Breast epithelium (tissue), 4 donors: ENCODE data around the gene HGS. TPM values are rescaled to one million over a fixed set of nuclear protein-coding genes. Genes with fewer than 3 reads are reported as not detected.

Source experiments
- DNase-seq, 2 donors: peaks; one replicate each; pipeline ENCODE4 v3.0.0-alpha.2; 2019; ENCODE audit warnings: low spot score in 2 of 2
- H3K27ac ChIP-seq, 2 donors: fragments of 200-600 bp; sonication (generic) in 1 of 2; one replicate each; pipeline ENCODE4 v1.5.1; 2016 to 2019; ENCODE audit warnings: mild to moderate bottlenecking in 1 of 2
- H3K27me3 ChIP-seq, 2 donors: fragments of 200-600 bp; sonication (generic) in 1 of 2; one replicate each; pipeline versions ENCODE4 v1.5.1 to v1.6.0; 2017 to 2019; ENCODE audit warnings: control low read depth in 1 of 2, mild to moderate bottlenecking in 1 of 2
- H3K36me3 ChIP-seq: fragments of 200-600 bp; one replicate; pipeline ENCODE4 v1.5.1; 2019
- H3K4me1 ChIP-seq, 2 donors: fragments of 200-600 bp; sonication (generic); one replicate each; pipeline ENCODE4 v1.5.1; 2016 to 2019; ENCODE audit warnings: control low read depth in 1 of 2
- H3K4me3 ChIP-seq, 3 donors: fragments of 200-600 bp; sonication (generic); 1 replicate in 2 of 3; 2 replicates in 1 of 3; pipeline ENCODE4 v1.5.1; 2016 to 2019; ENCODE audit warnings: mild to moderate bottlenecking in 3 of 3, moderate library complexity in 2 of 3
- H3K9me3 ChIP-seq, 2 donors: fragments of 200-600 bp; sonication (generic) in 1 of 2; one replicate each; pipeline ENCODE4 v1.5.1; 2016 to 2019; ENCODE audit warnings: control low read depth in 1 of 2
- POLR2A ChIP-seq: fragments of 450-650 bp; IDR thresholded peaks from one replicate; pipeline ENCODE4 v1.6.1; 2016; ENCODE audit warnings: antibody characterized with exemption, mild to moderate bottlenecking, moderate library complexity
- POLR2AphosphoS5 ChIP-seq, 3 donors: sonication (generic); formaldehyde crosslinking; IDR thresholded peaks; one replicate each; pipeline ENCODE4 v1.6.1; 2017; ENCODE audit warnings: antibody characterized with exemption in 3 of 3
- intact Hi-C: fragments of 100-400 bp; cut with DNase I; formaldehyde crosslinking; loops from one replicate; pipeline ENCODE4 v1.15.1; 2023; ENCODE audit warnings: low total_unique reads
- total RNA-seq, 3 donors: library from RNA; depleted of rRNA; stranded (reverse); fragments of >200 nt; gene quantifications; one replicate each; pipeline ENCODE4 v1.1.0, GENCODE V29; 2016
- TF ChIP-seq, protein P1 (sequence below), 3 donors: fragments of 450-650 bp; IDR thresholded peaks; one replicate each; pipeline ENCODE4 v1.5.1; 2016 to 2017; ENCODE audit warnings: antibody characterized with exemption in 3 of 3, mild to moderate bottlenecking in 3 of 3, moderate library complexity in 3 of 3

HGS gene
- total RNA-seq, 3 donors from 2014 or later: 61.0 to 75.0 (median 64.6) TPM

DNA sequence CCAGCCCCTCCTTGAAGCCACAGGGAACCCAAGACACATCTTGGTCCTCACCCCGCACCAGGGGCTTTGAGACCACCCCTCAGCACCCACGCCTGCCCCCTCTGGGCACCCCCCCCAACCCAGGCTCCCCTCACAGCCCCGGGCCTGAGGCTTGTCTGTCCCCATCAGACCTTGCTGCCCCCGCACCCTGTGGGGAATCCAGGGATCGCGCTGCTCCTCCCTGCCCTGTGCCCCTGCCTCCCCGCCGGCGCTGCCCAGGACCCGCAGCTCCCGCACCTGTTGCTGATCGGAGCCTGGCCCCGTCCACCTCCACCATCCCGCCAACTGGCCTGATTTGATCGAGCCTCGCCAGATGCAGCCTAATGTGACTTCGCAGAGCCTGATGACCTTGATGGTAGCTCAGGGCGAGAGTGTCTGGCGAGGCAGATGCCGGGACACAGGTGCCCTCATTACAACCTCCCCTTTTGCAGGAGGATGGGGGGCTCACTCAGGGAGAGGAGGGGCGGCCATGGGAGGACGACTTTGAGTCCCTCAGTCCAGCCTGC lies 57.3 kb downstream of the HGS start:
- Histone ChIP-seq H3K9me3 (no peaks in the 10 kb centered on the region), H3K4me3 (no peak overlapping the region), H3K27me3 (peaks cover 0 to 4% of the 10 kb centered on the region in 2 donors), H3K36me3 (no peaks in the 10 kb centered on the region), H3K27ac (no peak overlapping the region), H3K4me1 (no peaks in the 10 kb centered on the region)
- intact Hi-C loops: no loop called here
- TF ChIP-seq POLR2AphosphoS5 (IDR thresholded peaks at IDR 0.05): no peak
- no peak for TF ChIP-seq POLR2A
- TF ChIP-seq, protein P1, sequence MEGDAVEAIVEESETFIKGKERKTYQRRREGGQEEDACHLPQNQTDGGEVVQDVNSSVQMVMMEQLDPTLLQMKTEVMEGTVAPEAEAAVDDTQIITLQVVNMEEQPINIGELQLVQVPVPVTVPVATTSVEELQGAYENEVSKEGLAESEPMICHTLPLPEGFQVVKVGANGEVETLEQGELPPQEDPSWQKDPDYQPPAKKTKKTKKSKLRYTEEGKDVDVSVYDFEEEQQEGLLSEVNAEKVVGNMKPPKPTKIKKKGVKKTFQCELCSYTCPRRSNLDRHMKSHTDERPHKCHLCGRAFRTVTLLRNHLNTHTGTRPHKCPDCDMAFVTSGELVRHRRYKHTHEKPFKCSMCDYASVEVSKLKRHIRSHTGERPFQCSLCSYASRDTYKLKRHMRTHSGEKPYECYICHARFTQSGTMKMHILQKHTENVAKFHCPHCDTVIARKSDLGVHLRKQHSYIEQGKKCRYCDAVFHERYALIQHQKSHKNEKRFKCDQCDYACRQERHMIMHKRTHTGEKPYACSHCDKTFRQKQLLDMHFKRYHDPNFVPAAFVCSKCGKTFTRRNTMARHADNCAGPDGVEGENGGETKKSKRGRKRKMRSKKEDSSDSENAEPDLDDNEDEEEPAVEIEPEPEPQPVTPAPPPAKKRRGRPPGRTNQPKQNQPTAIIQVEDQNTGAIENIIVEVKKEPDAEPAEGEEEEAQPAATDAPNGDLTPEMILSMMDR (IDR thresholded peaks at IDR 0.05): no peak
- DNase-seq: no peak

DNA sequence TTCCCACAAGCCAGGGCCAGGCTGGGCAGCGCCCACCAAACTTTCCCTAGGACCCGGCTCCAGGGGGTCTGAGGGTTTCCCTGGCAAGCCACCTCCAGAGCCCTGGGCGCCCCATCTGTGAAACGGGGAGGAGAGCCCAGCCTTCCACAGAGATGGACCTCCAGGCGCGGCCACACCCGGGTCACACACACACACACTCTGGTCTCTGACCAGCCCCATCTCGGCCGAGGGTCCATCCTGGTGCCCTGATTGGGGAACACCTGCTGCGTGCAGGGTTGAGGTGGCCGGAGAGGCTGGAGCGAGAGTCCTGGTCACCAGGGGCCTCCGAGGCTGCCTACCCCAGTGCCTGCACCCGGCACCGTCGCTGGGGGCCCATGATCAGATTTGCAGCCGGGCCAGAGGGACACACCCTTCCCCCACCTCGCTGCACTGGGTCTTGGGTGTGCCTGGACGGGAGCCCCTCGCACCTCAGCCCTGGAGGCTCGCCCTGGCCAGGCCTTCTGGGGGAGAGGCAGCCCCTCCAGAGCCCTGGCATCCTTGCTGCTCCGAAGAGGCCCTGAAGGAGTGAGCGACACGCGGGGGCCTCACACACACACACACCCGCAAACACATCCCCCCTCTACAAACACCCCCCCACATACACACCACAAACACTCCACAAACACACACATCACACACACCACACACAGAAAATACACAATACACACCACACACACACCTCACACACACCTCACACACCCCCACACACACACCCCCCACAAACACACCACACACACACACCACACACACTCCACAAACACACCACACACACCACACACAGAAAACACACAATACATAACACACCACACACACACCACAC lies 58.0 kb downstream of the HGS start:
- Histone ChIP-seq H3K4me3 (no peak overlapping the region), H3K36me3 (no peaks in the 10 kb centered on the region), H3K9me3 (no peaks in the 10 kb centered on the region), H3K27me3 (peaks cover 0 to 4% of the 10 kb centered on the region in 2 donors), H3K4me1 (no peaks in the 10 kb centered on the region), H3K27ac (no peak overlapping the region)
- intact Hi-C loops: no loop called here
- DNase-seq: no peak
- TF ChIP-seq POLR2A: no peak
- TF ChIP-seq, protein P1 (IDR thresholded peaks at IDR 0.05): no peak
- no peak for TF ChIP-seq POLR2AphosphoS5 (IDR thresholded peaks at IDR 0.05)

Other genes with a start within 250 kb of the HGS start
- 1,000 to 10,000 TPM; 2,222 to 2,764 (median 2,750) TPM for gene ACTG1, start 171.2 kb upstream of the HGS start, total RNA-seq
- gene FSCN2, start 155.6 kb upstream of the HGS start, total RNA-seq: 1 to 10 TPM in 2 of 3 donors, under 1 TPM in 1; 0.48 to 3.2 (median 1.6) TPM
- 10 to 100 TPM; 13.0 to 23.1 (median 20.6) TPM for gene FAAP100, start 131.7 kb upstream of the HGS start, total RNA-seq
- gene NPLOC4, start 46.9 kb upstream of the HGS start, total RNA-seq: 10 to 100 TPM; 56.0 to 69.0 (median 57.8) TPM
- gene TSPAN10, start 46.8 kb upstream of the HGS start, total RNA-seq: 1 to 10 TPM in 2 of 3 donors, under 1 TPM in 1; 0.80 to 3.5 (median 2.6) TPM
- gene PDE6G, start 27.5 kb upstream of the HGS start, total RNA-seq: 1 to 10 TPM in 1 of 3 donors, not detected in 2; 1.9 TPM
- gene OXLD1, start 17.4 kb upstream of the HGS start, total RNA-seq: 10 to 100 TPM; 34.4 to 43.6 (median 42.6) TPM
- gene CCDC137, start 17.3 kb upstream of the HGS start, total RNA-seq: 10 to 100 TPM in 2 of 3 donors, 1 to 10 TPM in 1; 8.6 to 14.4 (median 11.6) TPM
- gene ARL16, start 214 bp upstream of the HGS start, total RNA-seq: 10 to 100 TPM; 34.9 to 44.2 (median 37.5) TPM
- 10 to 100 TPM; 18.4 to 32.3 (median 32.1) TPM for gene MRPL12, start 19.4 kb downstream of the HGS start, total RNA-seq
- gene SLC25A10, start 28.3 kb downstream of the HGS start, total RNA-seq: 10 to 100 TPM in 2 of 3 donors, 1 to 10 TPM in 1; 9.8 to 28.0 (median 24.4) TPM
- not detected for gene GCGR, start 120.1 kb downstream of the HGS start, total RNA-seq
- gene MCRIP1, start 149.3 kb downstream of the HGS start, total RNA-seq: 10 to 100 TPM; 51.2 to 81.0 (median 67.5) TPM
- gene PPP1R27, start 151.0 kb downstream of the HGS start, total RNA-seq: not detected
- 100 to 1,000 TPM; 374 to 475 (median 466) TPM for gene P4HB, start 176.5 kb downstream of the HGS start, total RNA-seq
- 100 to 1,000 TPM in 2 of 3 donors, 10 to 100 TPM in 1; 67.0 to 135 (median 124) TPM for gene ARHGDIA, start 187.3 kb downstream of the HGS start, total RNA-seq
- 10 to 100 TPM; 37.4 to 69.5 (median 50.9) TPM for gene ALYREF, start 207.6 kb downstream of the HGS start, total RNA-seq
- 100 to 1,000 TPM in 2 of 3 donors, 10 to 100 TPM in 1; 99.7 to 127 (median 117) TPM for gene ANAPC11, start 207.7 kb downstream of the HGS start, total RNA-seq
- gene NPB, start 218.2 kb downstream of the HGS start, total RNA-seq: 1 to 10 TPM in 1 of 3 donors, not detected in 2; 2.0 TPM
- 10 to 100 TPM; 22.9 to 69.4 (median 35.9) TPM for gene PCYT2, start 227.4 kb downstream of the HGS start, total RNA-seq
- gene SIRT7, start 234.2 kb downstream of the HGS start, total RNA-seq: 10 to 100 TPM; 20.6 to 27.2 (median 25.8) TPM
- 10 to 100 TPM; 12.3 to 15.2 (median 14.1) TPM for gene MAFG, start 243.7 kb downstream of the HGS start, total RNA-seq